ENCODE results near the gene CEMP1. TPM values are rescaled to one million over a fixed set of nuclear protein-coding genes. Genes with fewer than 3 reads are reported as not detected.

Gene CEMP1
- total and polyA plus RNA-seq, 8 donors: 0.12 to 1.2 (median 0.71) TPM

- peak; percentile 77 to 84 (median 80) for ATAC-seq
Observed at GRCh38 chr16:2480948-2481347, 50.3 kb downstream of the CEMP1 start.

More at GRCh38 chr16:2480948-2481347, 50.3 kb downstream of the CEMP1 start:
- DNase-seq (peak; percentile 84 to 95 (median 89)), FAIRE-seq (no peak)
- WGBS, 2 donors: 24 to 35% methylated on average over 12 of the region's 12 CpGs
- TF ChIP-seq CTCF (IDR thresholded peaks at IDR 0.05): no peak
- intact Hi-C loops (cut with DNase I): no loop called here
- Histone ChIP-seq H3K4me3 (no peak overlapping the region), H3K27me3 (no peaks in the 10 kb centered on the region), H3K4me1 (peaks cover 34 to 51% (median 42%) of the 10 kb centered on the region in 3 donors), H3K9me3 (no peaks in the 10 kb centered on the region), H3K36me3 (no peaks in the 10 kb centered on the region), H3K27ac (peak overlapping the region; percentile 54 to 77 (median 73))

Small RNA genes within 50 kb of the gene (microRNA-seq; reads per million reads assigned to microRNA genes)
- gene MIR3178: 0 reads per million in 2 donors

Other genes with a start within 250 kb of the CEMP1 start
- 10 to 100 TPM; 12.7 to 26.5 (median 16.5) TPM for gene ABCA3, start 190.7 kb downstream of the CEMP1 start, total RNA-seq
- gene ABCA3, start 190.7 kb downstream of the CEMP1 start, polyA plus RNA-seq: 10 to 100 TPM; 22.6 to 22.8 TPM
- 1 to 10 TPM in 4 of 6 donors, under 1 TPM in 2; 0.69 to 2.6 (median 1.3) TPM for gene CCNF, start 102.0 kb downstream of the CEMP1 start, total RNA-seq
- under 1 TPM; 0.77 to 0.91 TPM for gene CCNF, start 102.0 kb downstream of the CEMP1 start, polyA plus RNA-seq
- gene TEDC2, start 71.3 kb downstream of the CEMP1 start, total RNA-seq: under 1 TPM in 5 of 6 donors, not detected in 1; 0.16 to 0.82 (median 0.76) TPM
- gene TEDC2, start 71.3 kb downstream of the CEMP1 start, polyA plus RNA-seq: 1 to 10 TPM; 1.1 to 1.4 TPM
- gene NTN3, start 60.1 kb downstream of the CEMP1 start, total RNA-seq: under 1 TPM in 3 of 6 donors, not detected in 3; 0.09 to 0.22 (median 0.20) TPM
- gene NTN3, start 60.1 kb downstream of the CEMP1 start, polyA plus RNA-seq: under 1 TPM; 0.07 to 0.08 TPM
- 10 to 100 TPM; 16.8 to 23.7 (median 19.7) TPM for gene TBC1D24, start 56.3 kb downstream of the CEMP1 start, total RNA-seq
- 10 to 100 TPM; 10.8 to 16.0 TPM for gene TBC1D24, start 56.3 kb downstream of the CEMP1 start, polyA plus RNA-seq
- 10 to 100 TPM; 39.9 to 92.3 (median 66.8) TPM for gene ATP6V0C, start 17.5 kb downstream of the CEMP1 start, total RNA-seq
- gene ATP6V0C, start 17.5 kb downstream of the CEMP1 start, polyA plus RNA-seq: 100 to 1,000 TPM in 1 of 2 donors, 10 to 100 TPM in 1; 59.8 to 124 TPM
- 10 to 100 TPM in 4 of 6 donors, 1 to 10 TPM in 2; 8.0 to 18.7 (median 10.9) TPM for gene AMDHD2, start 11.0 kb downstream of the CEMP1 start, total RNA-seq
- 10 to 100 TPM; 27.7 to 36.3 TPM for gene AMDHD2, start 11.0 kb downstream of the CEMP1 start, polyA plus RNA-seq
- 10 to 100 TPM; 24.2 to 34.8 (median 31.9) TPM for gene PDPK1, start 6.6 kb upstream of the CEMP1 start, total RNA-seq
- gene PDPK1, start 6.6 kb upstream of the CEMP1 start, polyA plus RNA-seq: 10 to 100 TPM; 12.7 to 27.3 TPM
- gene KCTD5, start 151.1 kb upstream of the CEMP1 start, total RNA-seq: 1 to 10 TPM; 4.5 to 8.9 (median 6.7) TPM
- 1 to 10 TPM; 6.3 to 7.7 TPM for gene KCTD5, start 151.1 kb upstream of the CEMP1 start, polyA plus RNA-seq
- under 1 TPM; 0.22 to 0.69 (median 0.50) TPM for gene PRSS27, start 188.8 kb upstream of the CEMP1 start, total RNA-seq
- 1 to 10 TPM; 2.0 to 2.1 TPM for gene PRSS27, start 188.8 kb upstream of the CEMP1 start, polyA plus RNA-seq
- 100 to 1,000 TPM; 244 to 448 (median 301) TPM for gene SRRM2, start 221.2 kb upstream of the CEMP1 start, total RNA-seq
- gene SRRM2, start 221.2 kb upstream of the CEMP1 start, polyA plus RNA-seq: 1,000 to 10,000 TPM in 1 of 2 donors, 100 to 1,000 TPM in 1; 850 to 1,932 TPM
- 100 to 1,000 TPM in 2 of 6 donors, 10 to 100 TPM in 4; 69.9 to 107 (median 95.0) TPM for gene ELOB, start 245.9 kb upstream of the CEMP1 start, total RNA-seq
- gene ELOB, start 245.9 kb upstream of the CEMP1 start, polyA plus RNA-seq: 100 to 1,000 TPM; 157 to 318 TPM